CD4-positive, alpha-beta T cell treated with Interleukin-4 for 4 hours (primary cell): ENCODE data around the gene ETDC.

ENCODE experiments used
- DNase-seq: peaks from one replicate; pipeline ENCODE4 v3.0.0-alpha.2; 2020

The ETDC gene

GRCh38 chrX:135347381-135348016 lies 38.2 kb downstream of the ETDC start:
- DNase-seq, result no peak

- DNase-seq, result no peak
Observed at GRCh38 chrX:135354288-135354687, 45.0 kb downstream of the ETDC start.
